PC-3 (cell line): ENCODE measurements around the gene SFXN4. TPM values are rescaled to one million over a fixed set of nuclear protein-coding genes. Genes with fewer than 3 reads are reported as not detected.

Experiments
- ATAC-seq: fragments of 200-7000 bp; cut with Tn5 transposase; 2 replicates; pipeline ENCODE4 v1.9.1; 2020; ENCODE audit warnings: mild to moderate bottlenecking, moderate library complexity
- BruUV-seq: library from RNA; stranded (reverse); fragments of 400-500 nt; replicated peaks from 2 replicates; lab custom pipeline; 2021; lab: Mats Ljungman, UMichigan
- CTCF ChIA-PET: fragments of 300-600 bp; sonication (Branson Sonifier 250); formaldehyde crosslinking; loops from one replicate; lab custom pipeline; 2022; ENCODE audit warnings: antibody characterized with exemption; lab: Charles Lee
- POLR2A ChIA-PET: fragments of 300-600 bp; sonication (Branson Sonifier 250); formaldehyde crosslinking; loops from one replicate; lab custom pipeline; 2022; ENCODE audit warnings: antibody characterized with exemption; ENCODE audit not compliant: unreplicated experiment; lab: Charles Lee
- DNase-seq: peaks from one replicate; pipeline ENCODE4 v3.0.0-alpha.2; 2015
- H2AFZ ChIP-seq: fragments of 300-600 bp; sonication (generic); 2 replicates; pipeline ENCODE4 v1.6.0; 2016; ENCODE audit warnings: antibody characterized with exemption, low read length
- H3F3A ChIP-seq: fragments of 300-600 bp; sonication (generic); one replicate; pipeline ENCODE4 v1.6.0; 2017; ENCODE audit warnings: antibody characterized with exemption, low read length, control low read depth, mild to moderate bottlenecking; ENCODE audit not compliant: unreplicated experiment
- H3K27ac ChIP-seq: fragments of 300-600 bp; sonication (generic); 2 replicates; pipeline ENCODE4 v1.5.1; 2016; ENCODE audit warnings: mild to moderate bottlenecking, low read length
- H3K27me3 ChIP-seq: fragments of 300-600 bp; sonication (generic); 2 replicates; pipeline ENCODE4 v1.6.1; 2016; ENCODE audit warnings: low read length, mixed read lengths
- H3K36me3 ChIP-seq: fragments of 300-600 bp; sonication (generic); 2 replicates; pipeline ENCODE4 v1.6.1; 2016; ENCODE audit warnings: low read depth, mixed run types, low read length, mixed read lengths
- H3K4me1 ChIP-seq: fragments of 300-600 bp; sonication (generic); 2 replicates; pipeline ENCODE4 v1.5.1; 2016; ENCODE audit warnings: low read length; ENCODE audit not compliant: insufficient read depth
- H3K4me2 ChIP-seq: fragments of 300-600 bp; sonication (generic); 2 replicates; pipeline ENCODE4 v1.6.0; 2016; ENCODE audit warnings: low read length
- H3K4me3 ChIP-seq: fragments of 300-600 bp; sonication (generic); 2 replicates; pipeline ENCODE4 v1.5.1; 2016; ENCODE audit warnings: mild to moderate bottlenecking, low read length, mixed read lengths
- H3K79me2 ChIP-seq: fragments of 300-600 bp; sonication (generic); 2 replicates; pipeline ENCODE4 v1.6.1; 2017; ENCODE audit warnings: low read length, mixed read lengths
- H3K9ac ChIP-seq: fragments of 300-600 bp; sonication (generic); 2 replicates; pipeline ENCODE4 v1.6.0; 2016; ENCODE audit warnings: mild to moderate bottlenecking, low read length
- H3K9me2 ChIP-seq: fragments of 300-600 bp; sonication (generic); replicated peaks from 2 replicates; pipeline ENCODE4 v1.6.1; 2016; ENCODE audit warnings: mixed run types, low read length, mixed read lengths
- H3K9me3 ChIP-seq: fragments of 300-600 bp; sonication (generic); 2 replicates; pipeline ENCODE4 v1.6.1; 2016; ENCODE audit warnings: low read length, mixed read lengths
- H4K20me1 ChIP-seq: fragments of 300-600 bp; sonication (generic); 2 replicates; pipeline ENCODE4 v1.6.1; 2016; ENCODE audit warnings: low read length, mixed read lengths
- EZH2 ChIP-seq: fragments of 300-600 bp; sonication (generic); IDR thresholded peaks from one replicate; pipeline ENCODE4 v1.6.1; 2017; ENCODE audit warnings: antibody characterized with exemption, mild to moderate bottlenecking, low read length; ENCODE audit not compliant: unreplicated experiment
- EZH2phosphoT487 ChIP-seq: fragments of 300-600 bp; sonication (generic); IDR thresholded peaks from 2 replicates; pipeline ENCODE4 v1.6.1; 2018; ENCODE audit warnings: mild to moderate bottlenecking, antibody characterized with exemption, low read length, borderline replicate concordance
- intact Hi-C: fragments of 100-400 bp; cut with micrococcal nuclease; formaldehyde crosslinking; loops from 2 replicates; pipeline ENCODE4 v1.9.0; 2023
- total RNA-seq: library from RNA; depleted of rRNA; stranded (reverse); fragments of >200 nt; gene quantifications from 2 replicates; pipeline ENCODE4 v1.2.3, GENCODE V29; 2014
- TF ChIP-seq, protein P1 (sequence below): fragments of 300-600 bp; sonication (generic); conservative IDR thresholded peaks from 2 replicates; pipeline ENCODE4 v1.5.1; 2017; ENCODE audit warnings: antibody characterized with exemption, low read depth, mild to moderate bottlenecking, low read length

Gene SFXN4
- total RNA-seq, 1 experiment from 2014 or later, result 32.8 TPM

DNA sequence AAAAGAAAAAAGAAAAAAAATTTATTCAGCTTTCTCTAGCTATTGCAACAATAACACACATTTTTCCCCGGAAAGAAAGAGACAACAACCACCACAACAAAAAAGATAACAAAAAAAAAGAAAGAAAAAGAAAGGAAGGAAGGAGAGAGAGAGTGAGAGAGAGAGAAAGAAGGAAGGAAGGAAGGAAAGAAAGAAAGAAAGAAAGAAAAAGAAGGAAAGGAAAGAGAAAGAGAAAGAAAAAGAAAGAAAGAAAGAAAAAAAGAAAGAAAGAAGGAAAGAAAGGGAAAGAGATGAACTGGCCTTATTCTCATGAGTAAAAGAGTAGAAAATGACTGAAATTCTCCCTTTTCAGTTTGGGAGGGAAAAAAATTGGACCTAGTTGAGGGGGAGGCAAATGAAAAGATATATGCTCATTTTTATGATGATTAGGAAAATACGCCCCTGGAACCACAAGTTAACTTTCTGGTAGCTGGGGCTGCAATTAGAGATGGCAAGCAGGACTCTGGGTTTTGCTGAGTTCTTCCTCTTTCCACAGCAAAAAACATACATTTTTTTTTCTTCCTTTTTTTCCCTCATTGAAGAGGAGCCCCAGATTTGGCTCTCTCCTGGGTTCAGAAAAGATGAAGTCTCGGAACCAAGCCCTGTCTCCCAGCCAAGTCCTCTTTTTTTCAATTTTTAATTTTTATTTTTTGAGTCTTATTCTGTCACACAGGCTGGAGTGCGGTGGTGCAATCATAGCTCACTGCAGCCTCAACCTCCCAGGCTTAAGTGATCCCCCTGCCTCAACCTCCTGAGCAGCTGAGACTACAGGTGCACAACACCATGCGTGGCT lies 25.7 kb upstream of the SFXN4 start:
- H3K79me2 ChIP-seq, result no peaks in the 10 kb centered on the region
- no peaks in the 10 kb centered on the region for H3F3A ChIP-seq
- no peaks in the 10 kb centered on the region for H3K36me3 ChIP-seq
- intact Hi-C loops, result no loop called here
- DNase-seq (no peak), ATAC-seq (no peak)
- H3K27ac ChIP-seq, result no peak overlapping the region
- no peak overlapping the region for H2AFZ ChIP-seq
- H3K27me3 ChIP-seq, result no peaks in the 10 kb centered on the region
- no peak overlapping the region for H3K9ac ChIP-seq
- no peak overlapping the region for H3K4me3 ChIP-seq
- peaks cover 21% of the 10 kb centered on the region for H3K4me1 ChIP-seq
- no peaks in the 10 kb centered on the region for H4K20me1 ChIP-seq
- H3K4me2 ChIP-seq, result no peak overlapping the region
- H3K9me2 ChIP-seq, result no peaks in the 10 kb centered on the region
- POLR2A ChIA-PET, result no interaction called here
- no TSS peak for BruUV-seq
- no peaks in the 10 kb centered on the region for H3K9me3 ChIP-seq
- CTCF ChIA-PET, result no interaction called here
- TF ChIP-seq EZH2 (no peak), EZH2phosphoT487 (no peak)
- TF ChIP-seq, protein P1, sequence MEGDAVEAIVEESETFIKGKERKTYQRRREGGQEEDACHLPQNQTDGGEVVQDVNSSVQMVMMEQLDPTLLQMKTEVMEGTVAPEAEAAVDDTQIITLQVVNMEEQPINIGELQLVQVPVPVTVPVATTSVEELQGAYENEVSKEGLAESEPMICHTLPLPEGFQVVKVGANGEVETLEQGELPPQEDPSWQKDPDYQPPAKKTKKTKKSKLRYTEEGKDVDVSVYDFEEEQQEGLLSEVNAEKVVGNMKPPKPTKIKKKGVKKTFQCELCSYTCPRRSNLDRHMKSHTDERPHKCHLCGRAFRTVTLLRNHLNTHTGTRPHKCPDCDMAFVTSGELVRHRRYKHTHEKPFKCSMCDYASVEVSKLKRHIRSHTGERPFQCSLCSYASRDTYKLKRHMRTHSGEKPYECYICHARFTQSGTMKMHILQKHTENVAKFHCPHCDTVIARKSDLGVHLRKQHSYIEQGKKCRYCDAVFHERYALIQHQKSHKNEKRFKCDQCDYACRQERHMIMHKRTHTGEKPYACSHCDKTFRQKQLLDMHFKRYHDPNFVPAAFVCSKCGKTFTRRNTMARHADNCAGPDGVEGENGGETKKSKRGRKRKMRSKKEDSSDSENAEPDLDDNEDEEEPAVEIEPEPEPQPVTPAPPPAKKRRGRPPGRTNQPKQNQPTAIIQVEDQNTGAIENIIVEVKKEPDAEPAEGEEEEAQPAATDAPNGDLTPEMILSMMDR, result no peak

DNA sequence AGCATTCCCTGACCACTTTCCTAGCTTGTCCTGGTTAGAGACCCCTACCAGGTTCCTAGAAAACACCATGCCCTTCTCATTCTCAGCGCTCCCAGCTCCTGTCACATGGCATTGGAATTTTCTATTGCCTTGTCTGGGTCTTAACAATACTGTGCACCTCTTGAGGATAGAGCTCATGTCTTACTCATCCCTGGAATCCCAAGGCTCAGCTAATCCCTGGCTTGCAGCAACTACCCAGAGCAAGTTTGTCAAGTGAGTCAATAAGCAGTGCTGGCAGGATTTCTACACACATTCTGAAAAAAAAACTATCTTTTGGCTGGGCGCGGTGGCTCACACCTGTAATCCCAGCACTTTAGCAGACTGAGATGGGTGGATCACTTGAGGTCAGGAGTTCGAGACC lies 24.8 kb upstream of the SFXN4 start:
- no peak overlapping the region for H3K4me3 ChIP-seq
- ChIA-PET CTCF (interaction anchor here (0.8 kb wide), 1 partner anchor 9 kb away, joined by 3 read pairs; no protein-coding TSS in a partner anchor), POLR2A (no interaction called here)
- peak; percentile 95 for ATAC-seq
- BruUV-seq, result no TSS peak
- no peaks in the 10 kb centered on the region for H4K20me1 ChIP-seq
- no peaks in the 10 kb centered on the region for H3K9me2 ChIP-seq
- DNase-seq, result peak; percentile 88
- intact Hi-C loops, result no loop called here
- H3K27me3 ChIP-seq, result no peaks in the 10 kb centered on the region
- no peaks in the 10 kb centered on the region for H3F3A ChIP-seq
- no peaks in the 10 kb centered on the region for H3K79me2 ChIP-seq
- 0 out of 2 replicates have a peak overlapping the region, but pooled peaks have one; percentile 8 for H2AFZ ChIP-seq
- H3K4me1 ChIP-seq, result peaks cover 21% of the 10 kb centered on the region
- H3K9me3 ChIP-seq, result no peaks in the 10 kb centered on the region
- no peak for TF ChIP-seq EZH2phosphoT487
- TF ChIP-seq, protein P1, result no peak
- TF ChIP-seq EZH2, result no peak
- peak overlapping the region; percentile 35 for H3K4me2 ChIP-seq
- H3K27ac ChIP-seq, result peak overlapping the region; percentile 67
- no peak overlapping the region for H3K9ac ChIP-seq
- H3K36me3 ChIP-seq, result no peaks in the 10 kb centered on the region

DNA sequence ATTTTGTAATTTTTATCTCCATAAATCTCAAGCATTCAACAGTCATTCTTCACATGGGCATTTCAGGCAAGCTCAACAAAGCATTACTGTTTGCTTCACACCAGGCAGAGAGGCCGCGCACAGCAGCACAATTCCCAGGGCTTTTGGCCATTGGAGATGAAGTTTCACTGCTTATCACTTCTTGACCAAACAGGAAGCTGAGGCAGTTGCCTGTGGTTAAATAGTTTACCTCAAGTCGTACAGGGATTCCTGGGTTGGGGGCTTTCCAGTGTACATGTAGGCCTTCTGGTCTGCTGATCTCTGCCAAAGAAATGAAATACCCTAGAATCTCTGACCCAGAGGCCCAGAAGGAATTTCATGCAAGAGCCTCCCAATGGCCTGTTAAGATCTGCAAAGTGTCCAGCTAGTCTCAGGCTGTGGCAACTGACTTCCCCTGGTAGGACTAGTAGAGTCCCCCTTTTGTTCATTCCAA lies 24.3 kb upstream of the SFXN4 start:
- Histone ChIP-seq H3K4me1 (peaks cover 21% of the 10 kb centered on the region), H3K36me3 (no peaks in the 10 kb centered on the region), H3K79me2 (no peaks in the 10 kb centered on the region), H4K20me1 (no peaks in the 10 kb centered on the region), H2AFZ (0 out of 2 replicates have a peak overlapping the region, but pooled peaks have one; percentile 8), H3F3A (no peaks in the 10 kb centered on the region), H3K9me2 (no peaks in the 10 kb centered on the region), H3K4me3 (no peak overlapping the region), H3K27ac (peak overlapping the region; percentile 67), H3K4me2 (peak overlapping the region; percentile 35), H3K27me3 (no peaks in the 10 kb centered on the region), H3K9me3 (no peaks in the 10 kb centered on the region), H3K9ac (no peak overlapping the region)
- no TSS peak for BruUV-seq
- ATAC-seq, result no peak
- ChIA-PET CTCF (interaction anchor here (0.8 kb wide), 1 partner anchor 9 kb away, joined by 3 read pairs; no protein-coding TSS in a partner anchor), POLR2A (no interaction called here)
- TF ChIP-seq EZH2phosphoT487 (no peak), EZH2 (no peak)
- TF ChIP-seq, protein P1, result no peak
- DNase-seq, result no peak
- intact Hi-C loops, result no loop called here
